GM18861 (cell line): ENCODE results near the gene RAB4B.
"Not testable (repeated sequence)": the region's sequence is repeated elsewhere in the genome, so short reads cannot be mapped to it uniquely, and the experiment has no call there.

Experiments
- ATAC-seq: cut with Tn5 transposase; IDR thresholded peaks from one replicate; pipeline ENCODE4 v1.9.1; 2021; ENCODE audit not compliant: unreplicated experiment

Gene RAB4B

DNA sequence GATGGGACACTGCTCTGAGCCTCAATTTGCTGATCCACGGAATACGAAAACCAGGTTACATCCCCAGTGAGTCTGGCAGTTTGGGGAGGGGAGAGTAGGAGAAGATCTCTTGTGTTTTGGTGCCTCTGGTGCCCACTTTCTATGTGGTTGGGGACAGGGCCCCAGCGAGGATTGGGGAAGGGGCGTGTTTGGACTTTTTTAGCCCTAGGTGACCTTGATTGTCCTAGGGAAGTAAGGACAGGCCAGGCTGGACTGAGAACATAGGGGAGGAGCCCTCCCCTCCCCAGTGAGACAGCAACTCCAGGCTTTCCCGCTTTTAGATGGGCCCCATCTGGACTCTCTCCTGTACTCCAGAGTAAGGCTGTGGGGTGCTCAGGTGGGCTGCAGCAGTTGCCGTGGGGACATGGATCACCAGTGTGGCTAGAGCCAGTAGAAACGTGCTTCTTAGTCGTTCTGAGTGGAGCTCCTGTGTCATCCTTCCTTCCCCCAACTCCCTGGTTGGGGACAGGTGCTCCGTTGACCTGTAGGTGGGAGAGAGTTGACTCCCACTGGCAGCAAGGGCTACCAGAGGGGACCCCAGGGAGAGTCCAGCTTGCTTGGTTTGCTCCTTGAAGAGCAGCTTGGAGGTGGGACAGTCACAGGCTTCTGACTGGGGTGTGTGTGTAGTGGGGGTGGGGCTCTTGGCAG is 25.3 kb downstream of the RAB4B start:
- no peak for ATAC-seq

DNA sequence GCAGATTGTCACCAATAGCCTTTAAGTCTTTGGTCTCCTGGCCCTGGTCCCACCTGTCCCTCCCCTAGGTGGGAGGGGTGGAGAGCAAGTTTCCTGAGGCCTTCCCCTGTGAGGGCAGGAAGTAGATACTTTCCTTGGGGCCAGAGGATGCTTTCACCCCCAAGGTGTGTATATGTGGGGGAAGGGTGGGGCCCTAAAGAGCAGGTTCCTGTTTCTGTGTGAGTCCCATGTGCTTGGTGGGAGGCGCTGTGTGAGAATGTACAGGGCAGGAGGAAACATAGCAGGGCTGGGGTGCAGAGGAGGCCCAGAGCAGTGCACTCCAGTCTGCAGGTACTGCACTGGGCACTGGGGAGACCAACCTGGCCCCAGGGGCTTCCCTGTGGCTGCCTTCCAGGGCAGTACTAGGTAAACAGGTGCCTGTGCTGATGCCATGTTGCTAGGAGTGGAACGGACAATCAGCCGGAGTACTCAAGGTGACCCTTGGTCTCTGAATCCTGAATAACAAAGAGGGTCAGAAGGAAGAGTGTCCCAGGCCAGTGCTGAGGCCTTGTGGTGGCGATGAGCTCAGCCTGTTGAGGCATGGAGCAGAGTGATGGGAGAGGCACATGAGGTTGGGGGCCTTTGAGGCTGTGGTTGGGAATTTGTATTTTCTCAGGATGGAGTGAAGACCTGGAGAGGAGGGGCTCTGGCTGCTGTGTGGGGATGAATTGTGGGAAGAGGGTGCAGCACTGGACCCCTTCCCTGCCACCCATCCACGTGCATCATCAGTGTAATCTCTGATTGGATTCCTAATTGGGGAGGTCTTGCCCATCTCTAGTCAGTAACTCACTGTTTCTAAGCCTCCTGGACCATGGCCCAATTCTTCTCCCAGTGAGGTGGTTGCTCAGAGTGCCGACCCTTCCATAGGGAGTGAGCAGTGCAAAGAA is 26.1 kb downstream of the RAB4B start:
- no peak for ATAC-seq

DNA sequence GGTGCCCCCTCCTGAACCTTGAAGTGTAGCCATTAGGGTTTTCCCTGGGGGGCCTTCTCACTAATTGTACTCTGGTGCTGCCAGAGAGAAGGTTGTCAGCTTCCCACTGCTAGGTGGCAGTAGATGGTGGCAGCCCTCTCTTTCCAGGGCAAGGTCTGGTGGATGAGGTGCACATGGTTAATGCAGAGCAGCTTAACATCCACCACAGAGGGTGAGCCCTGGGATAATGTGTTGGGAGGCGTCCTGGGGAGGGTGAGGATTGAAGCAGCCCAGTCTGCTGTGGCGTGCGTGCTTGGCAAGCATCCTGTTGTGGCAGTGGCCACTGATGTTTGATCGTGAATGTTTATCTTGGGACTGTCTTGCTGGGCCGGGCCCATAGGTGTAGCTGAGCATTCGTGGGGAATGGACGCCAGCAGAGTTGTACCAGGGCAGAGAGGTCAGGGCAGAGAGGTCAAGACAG is 26.8 kb downstream of the RAB4B start:
- ATAC-seq: no peak

DNA sequence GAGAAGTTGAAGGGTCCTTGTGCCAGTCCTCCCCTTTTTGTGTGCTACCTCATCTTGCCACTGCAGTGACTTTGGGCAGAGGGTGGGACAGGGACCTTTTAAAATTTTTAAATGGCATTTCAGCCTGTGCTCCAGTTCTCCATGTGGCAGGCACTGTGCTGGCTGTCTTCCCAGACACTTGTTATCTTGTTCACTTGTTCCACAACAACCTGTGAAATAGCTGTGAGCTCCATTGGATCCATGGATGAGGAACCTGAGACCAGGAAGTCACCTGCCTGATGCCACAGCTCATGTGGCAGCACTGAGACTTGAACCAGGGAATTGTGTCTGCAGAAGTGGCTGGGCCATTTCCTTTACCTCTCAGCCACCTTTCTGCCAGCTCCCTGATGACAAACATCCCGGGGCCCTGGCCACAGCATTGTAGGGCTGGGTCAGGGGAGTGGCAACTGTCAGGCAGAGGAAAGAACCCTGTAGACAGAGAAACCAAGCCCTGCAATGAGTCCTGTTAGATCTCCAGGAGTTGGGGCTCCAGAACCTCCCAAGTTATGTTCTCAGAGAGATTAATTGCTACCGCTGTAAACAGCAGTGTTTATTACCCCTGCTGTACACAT is 27.3 kb downstream of the RAB4B start:
- ATAC-seq: no peak

DNA sequence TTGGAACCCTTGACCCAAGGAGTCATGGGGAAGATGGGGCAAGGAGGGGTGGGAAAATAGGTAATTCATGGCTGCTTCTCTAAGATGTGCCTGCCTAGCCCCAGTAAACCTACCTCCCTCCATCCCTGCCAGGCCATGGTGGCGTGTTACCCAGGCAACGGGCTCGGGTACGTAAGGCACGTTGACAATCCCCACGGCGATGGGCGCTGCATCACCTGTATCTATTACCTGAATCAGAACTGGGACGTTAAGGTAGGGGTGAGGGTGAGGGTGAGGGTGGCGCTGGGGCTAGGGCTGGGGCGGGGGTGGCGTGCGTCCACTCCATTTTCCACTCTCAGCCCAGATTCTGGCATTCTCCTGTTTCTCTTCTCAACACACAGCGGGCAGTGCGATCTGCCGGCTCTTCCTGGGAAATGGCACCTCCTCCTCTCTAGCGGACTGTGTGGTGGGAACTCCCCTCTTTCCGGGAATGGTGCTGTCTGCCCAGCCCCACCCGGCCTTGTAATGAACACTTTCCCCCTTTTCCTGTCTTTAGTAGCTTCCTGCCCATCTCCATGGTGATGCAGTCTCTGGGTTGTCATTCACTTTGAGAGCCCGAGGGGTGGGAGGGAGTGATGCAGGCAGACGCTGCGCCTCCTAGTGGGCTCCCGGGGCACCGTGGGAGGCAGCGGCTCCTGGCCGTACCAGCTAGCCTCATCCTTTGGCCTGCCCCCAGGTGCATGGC is 28.5 kb downstream of the RAB4B start:
- no peak for ATAC-seq

DNA sequence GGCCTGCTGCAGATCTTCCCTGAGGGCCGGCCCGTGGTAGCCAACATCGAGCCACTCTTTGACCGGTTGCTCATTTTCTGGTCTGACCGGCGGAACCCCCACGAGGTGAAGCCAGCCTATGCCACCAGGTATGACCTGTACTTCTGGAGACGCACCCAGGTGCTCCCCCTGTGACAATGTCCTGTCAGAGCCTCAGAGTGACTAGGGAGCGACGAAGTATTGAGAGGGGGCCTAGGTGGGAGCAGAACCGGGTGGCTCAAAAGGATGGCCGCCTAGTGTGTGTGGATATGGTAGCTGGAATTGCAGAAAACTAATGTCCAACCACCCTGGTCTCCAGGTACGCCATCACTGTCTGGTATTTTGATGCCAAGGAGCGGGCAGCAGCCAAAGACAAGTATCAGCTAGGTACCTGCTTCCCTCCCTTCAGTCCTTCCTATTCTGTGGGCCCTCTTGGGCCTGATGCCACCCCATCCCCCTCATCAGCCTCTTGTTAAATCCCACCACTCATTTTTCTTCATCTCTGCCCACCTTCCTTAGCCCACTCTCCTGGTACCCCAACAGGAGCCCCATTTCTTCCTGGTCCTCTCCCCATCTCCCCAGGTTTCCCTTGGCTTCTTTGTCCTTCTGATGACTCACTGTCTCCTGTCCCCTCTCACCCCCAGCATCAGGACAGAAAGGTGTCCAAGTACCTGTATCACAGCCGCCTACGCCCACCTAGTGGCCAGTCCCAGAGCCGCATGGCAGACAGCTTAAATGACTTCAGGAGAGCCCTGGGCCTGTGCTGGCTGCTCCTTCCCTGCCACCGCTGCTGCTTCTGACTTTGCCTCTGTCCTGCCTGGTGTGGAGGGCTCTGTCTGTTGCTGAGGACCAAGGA is 29.3 kb downstream of the RAB4B start:
- ATAC-seq: no peak

DNA sequence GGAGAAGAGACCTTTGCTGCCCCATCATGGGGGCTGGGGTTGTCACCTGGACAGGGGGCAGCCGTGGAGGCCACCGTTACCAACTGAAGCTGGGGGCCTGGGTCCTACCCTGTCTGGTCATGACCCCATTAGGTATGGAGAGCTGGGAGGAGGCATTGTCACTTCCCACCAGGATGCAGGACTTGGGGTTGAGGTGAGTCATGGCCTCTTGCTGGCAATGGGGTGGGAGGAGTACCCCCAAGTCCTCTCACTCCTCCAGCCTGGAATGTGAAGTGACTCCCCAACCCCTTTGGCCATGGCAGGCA is 29.9 kb downstream of the RAB4B start:
- ATAC-seq: no peak

DNA sequence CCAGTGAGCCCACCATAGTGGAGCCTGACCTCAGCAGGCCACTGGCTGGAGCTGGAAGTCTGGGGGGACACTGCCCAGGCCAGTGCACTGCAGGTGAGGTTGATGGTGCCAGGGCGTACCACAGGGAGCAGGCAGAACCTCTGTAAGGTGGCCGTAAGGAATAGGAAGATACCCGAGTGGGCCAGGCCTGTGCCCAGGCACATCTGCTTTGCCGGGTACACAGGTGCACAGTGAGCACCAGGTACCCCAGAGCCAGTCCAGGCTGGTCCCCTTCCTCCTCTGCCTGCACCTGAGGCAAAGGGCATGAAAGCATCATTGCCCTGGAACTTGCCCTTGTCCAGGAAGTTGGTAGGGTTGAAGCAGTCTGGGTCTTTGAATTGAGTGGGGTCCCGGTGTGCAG is 30.4 kb downstream of the RAB4B start:
- ATAC-seq: no peak

DNA sequence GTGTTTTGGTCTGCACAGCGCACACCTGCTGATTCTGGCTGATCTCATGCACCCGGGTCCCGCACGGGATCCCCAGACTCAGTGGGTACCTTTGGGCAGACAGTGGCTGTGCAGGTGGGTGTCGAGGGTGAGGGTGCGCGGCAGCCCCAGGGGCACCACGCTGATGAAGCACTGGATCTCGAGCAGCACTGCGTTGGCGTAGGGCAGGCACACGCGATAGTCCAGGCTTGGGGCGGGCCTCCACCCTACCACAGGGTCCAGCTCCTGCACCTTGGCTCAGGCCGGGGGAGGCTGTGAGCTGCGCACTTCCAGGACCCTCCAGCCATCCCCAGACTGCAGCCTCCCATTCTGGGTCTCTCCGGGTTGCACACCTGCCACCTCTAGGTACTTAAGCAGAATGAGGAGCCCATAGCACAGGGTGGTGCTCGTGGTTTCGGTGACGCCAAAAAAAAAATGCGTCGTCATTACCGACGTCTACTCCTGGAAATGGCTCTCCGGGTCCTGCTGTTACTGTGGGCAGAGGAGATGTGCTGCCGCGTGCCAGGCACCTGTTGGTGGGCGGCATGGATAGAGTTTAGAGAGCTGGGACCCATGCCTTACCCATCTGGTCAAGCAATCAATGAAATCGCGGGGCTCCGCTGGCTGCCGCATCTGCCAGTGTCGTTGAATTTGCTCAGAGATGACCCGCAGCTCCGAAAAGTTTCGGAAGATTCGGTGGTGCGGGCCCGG is 31.5 kb downstream of the RAB4B start:
- ATAC-seq: no peak

DNA sequence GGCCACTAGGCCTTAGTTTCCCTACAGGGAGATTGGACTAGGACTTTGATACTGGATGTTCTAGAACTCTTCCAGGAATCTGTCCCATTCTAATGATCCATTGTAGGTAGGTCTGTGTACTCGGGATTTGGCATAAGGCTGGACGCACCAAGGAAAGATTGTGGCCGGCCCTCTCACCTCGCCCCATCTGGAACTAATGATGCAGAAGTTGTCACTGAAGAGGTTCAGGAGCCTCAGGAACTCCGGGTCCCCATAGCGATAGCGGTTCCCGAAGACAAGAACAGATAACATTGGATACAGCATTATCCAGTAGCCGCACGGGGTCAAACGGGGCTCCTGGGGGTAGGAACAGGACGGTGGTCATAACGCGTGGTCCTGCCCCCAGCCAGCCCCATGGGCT is 32.1 kb downstream of the RAB4B start:
- ATAC-seq: no peak

DNA sequence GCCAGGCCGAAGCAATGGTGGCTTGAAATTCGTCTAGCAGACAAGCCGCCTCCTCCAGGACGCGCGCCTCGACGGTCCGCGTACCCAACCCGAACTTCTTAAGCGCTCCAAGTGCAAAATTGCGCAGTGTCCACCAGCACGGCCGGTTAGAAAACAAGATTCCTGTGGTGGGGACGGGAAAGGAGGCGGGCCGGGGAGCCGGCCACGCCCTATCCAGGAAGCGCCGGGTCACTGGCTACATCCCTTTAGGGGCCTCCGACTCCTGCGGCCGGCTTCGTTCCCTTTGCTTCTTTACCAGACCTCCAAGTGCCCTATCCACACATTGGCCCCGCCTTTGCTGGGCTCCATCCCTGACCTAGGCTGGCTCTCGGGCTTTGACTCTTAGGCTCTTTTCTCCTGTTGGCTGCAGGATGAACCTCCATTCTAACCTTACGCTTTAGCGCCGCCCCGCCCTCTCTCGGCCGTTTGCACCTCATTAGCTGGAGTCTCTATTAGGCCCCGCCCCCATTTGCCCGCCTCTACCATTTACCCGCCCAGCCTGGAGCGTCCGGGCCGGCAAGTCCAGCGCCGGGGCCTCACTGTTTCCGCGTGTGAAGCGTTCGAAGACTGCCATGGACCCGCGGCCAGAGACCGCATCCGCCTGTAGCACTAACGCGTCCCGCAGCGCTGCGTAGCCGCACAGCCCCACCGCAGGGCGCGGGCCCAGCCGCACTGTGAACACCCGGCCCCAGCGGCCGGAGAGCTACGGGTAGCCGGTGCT is 32.8 kb downstream of the RAB4B start:
- ATAC-seq: not testable (repeated sequence)

DNA sequence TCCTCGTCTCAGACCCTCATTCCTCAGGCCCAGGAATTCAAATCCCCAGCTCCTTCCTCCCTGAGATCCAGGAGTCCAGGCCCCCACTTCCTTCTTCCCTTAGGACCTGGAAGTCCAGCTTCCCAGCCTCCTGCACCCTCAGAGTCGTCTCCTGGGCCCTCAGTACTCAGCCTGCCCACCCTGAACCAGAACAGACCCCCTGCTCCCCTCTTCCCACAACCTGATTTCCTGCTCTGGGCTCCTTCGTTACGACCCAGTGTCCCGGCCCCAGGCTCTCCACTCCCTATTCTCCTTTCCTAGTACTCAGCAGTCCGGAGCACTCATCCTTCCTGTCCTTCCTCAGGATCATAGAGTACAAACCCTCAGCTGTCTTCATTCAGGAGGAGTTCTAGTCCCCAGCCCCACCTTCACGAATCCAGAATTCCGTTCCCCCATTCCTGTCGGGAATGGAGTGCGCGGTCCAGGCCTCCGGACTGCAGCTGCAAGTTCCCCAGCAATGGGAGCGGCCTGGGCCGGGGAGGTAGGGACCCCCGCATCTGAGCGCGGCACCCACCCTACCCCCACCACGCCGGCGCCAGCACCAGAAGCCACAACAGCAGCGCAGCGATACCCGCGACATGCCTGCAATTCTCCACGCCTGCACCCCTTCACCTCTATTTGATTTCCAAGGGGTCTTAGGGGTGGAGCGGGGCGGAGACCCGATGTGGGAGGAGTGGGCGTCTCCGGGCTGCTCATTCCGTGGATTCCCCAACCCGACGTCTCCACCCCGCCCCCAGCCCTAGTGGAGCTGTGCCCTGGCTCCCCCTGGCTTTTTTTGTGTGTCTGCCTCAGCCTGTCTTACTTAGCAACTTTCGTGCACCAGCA is 33.7 kb downstream of the RAB4B start:
- no peak for ATAC-seq

DNA sequence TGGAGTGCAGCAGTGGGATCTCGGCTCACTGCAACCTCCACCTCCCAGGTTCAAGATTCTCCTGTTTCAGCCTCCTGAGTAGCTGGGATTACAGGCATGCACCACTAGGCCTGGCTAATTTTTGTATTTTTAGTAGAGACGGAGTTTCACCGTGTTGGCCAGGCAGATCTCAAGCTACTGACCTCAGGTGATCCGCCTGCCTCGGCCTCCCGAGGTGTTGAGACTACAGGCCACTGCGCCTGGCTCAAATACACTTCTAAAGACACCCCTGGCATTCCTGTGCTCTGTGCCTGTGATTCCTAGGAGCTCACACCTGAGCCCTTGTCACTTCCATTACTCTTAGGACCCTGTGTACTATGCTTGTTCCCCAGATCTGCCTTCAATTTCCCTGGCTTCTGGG is 34.5 kb downstream of the RAB4B start:
- not testable (repeated sequence) for ATAC-seq

DNA sequence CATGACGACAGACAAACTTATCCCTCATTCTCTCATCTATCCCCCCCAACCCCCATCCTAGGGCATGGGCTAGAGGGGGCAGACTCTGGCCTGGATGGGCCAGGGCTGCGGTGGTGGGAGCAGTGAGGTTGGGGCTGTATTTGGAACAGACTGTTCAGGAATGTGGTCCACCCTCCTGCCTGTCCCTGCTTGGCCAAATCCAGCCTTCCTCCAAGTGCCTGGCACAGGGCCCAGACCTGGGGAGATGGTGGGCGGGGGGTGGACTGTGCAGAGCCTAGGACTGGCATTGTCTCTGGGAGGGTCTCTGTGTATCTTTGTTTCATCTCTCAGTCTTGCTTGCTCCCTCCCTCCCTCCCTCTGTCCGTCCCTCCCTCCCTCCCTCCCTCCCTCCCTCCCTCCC is 35.1 kb downstream of the RAB4B start:
- no peak for ATAC-seq

DNA sequence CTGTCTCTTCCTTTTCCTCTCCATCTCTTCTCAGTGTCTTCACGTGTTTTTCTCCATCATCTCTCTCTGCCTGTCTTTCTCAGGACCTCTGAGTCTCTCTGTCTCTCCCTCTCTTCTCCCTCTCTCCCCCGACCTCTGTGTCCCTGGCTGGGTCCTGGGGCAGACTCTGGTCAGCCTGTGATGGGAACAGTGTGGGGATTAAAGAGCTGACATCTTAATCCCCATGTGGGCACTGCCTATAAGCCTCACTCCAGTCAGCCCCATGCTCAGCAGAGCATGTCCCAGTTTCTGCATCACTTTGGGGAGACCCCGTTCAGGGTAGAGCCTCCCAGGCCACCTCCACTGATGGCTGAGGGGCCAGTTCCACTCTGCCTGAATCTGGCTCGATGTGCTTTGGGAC is 37.2 kb downstream of the RAB4B start:
- ATAC-seq: no peak

DNA sequence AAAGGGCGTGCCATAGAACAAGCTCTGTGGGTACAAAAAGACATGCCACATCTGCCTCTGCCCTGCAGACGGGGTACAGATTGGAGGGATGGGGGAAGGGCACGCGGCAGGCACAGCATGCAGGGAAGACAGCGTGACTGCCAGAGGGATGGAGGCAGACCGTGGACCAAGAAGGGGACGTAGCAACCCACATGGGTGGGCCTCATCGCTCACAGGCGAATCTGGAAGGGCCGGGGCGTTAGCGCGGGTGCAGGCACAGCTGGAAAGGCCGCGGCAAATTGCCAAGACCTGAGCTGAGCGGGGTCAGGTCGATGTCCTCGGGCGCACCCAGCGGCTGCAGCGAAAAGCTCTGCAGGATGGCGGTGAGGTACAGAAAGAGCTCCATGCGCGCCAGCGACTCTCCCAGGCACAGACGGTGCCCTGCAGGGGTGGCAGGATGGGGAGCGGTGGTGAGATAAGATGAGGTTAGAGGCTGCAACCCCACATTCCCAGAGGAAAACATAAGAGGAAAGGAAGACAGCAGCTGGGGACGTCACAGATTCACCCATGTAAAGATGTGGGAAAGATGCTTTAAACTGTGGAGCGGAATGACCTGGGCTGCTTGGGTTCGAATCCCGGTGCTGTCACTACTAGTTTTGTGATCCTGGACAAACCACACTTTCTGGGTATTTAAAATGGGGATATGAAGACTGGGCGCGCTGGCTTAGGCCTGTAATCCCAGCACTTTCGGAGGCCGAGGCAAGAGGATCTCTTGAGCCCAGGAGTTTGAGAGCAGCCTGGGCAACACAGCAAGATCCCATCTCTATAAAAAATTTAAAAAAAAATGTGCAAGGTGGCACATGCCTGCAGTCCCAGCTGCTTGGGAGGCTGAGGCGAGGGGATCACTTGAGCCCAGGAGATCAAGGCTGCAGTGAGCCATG is 40.7 kb downstream of the RAB4B start:
- not testable (repeated sequence) for ATAC-seq
